ENCODE data around the gene CACNA1D. TPM values are rescaled to one million over a fixed set of nuclear protein-coding genes. Genes with fewer than 3 reads are reported as not detected.

Gene CACNA1D
- total RNA-seq, 3 donors from 2014 or later = 0.96 to 50.3 (median 32.1) TPM

DNA sequence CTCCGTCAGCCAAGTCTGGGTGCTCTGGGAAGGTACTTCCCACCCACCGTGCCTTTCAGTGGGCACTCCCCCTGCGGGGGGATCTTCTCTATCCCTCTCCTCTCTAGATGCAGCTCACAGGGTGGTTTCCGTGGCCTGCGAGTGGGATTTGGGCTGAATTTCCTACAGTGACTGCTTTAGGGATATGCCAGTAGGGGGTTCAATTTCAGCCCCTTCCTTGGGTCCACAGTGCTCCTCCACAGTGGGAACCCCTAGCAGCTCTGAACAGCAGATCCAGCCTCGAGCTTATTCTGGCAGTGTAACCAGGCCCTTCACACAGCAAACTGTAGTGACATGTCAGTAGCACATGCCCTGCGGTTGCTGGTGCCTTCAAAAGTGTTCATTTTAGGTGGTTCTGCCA, 196.1 kb downstream of the CACNA1D start:
- TF ChIP-seq POLR2AphosphoS5 (IDR thresholded peaks at IDR 0.05) = no peak
- TF ChIP-seq, protein P1, sequence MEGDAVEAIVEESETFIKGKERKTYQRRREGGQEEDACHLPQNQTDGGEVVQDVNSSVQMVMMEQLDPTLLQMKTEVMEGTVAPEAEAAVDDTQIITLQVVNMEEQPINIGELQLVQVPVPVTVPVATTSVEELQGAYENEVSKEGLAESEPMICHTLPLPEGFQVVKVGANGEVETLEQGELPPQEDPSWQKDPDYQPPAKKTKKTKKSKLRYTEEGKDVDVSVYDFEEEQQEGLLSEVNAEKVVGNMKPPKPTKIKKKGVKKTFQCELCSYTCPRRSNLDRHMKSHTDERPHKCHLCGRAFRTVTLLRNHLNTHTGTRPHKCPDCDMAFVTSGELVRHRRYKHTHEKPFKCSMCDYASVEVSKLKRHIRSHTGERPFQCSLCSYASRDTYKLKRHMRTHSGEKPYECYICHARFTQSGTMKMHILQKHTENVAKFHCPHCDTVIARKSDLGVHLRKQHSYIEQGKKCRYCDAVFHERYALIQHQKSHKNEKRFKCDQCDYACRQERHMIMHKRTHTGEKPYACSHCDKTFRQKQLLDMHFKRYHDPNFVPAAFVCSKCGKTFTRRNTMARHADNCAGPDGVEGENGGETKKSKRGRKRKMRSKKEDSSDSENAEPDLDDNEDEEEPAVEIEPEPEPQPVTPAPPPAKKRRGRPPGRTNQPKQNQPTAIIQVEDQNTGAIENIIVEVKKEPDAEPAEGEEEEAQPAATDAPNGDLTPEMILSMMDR (IDR thresholded peaks at IDR 0.05) = no peak
- TF ChIP-seq POLR2A (IDR thresholded peaks at IDR 0.05) = no peak
- no peaks in the 10 kb centered on the region for H3K9me3 ChIP-seq
- no peak overlapping the region for H3K27ac ChIP-seq
- no peak for DNase-seq (ENCODE audit: low spot score in 2 of 2)
- no peaks in the 10 kb centered on the region for H3K36me3 ChIP-seq
- H3K4me1 ChIP-seq = no peaks in the 10 kb centered on the region
- no peaks in the 10 kb centered on the region for H3K27me3 ChIP-seq
- intact Hi-C loops (cut with DNase I; ENCODE audit: low total_unique reads) = no loop called here
- H3K4me3 ChIP-seq = no peak overlapping the region

DNA sequence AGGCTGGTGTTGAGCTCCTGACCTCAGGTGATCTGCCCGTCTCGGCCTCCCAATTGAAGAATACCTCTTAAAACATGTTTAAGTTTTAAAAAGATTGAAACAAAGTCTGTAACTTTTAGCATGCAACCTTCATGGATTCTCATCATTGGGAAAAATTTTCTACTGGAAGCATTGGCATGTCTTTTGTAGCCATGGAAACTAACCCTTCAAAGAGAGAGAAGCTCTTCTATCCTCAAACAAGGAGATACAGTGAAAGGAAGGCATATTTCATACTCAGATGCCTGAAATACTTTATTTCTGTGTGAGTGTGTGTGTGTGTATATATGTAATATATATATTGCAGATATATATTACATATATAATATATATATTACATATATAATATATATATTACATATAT, 196.9 kb downstream of the CACNA1D start:
- DNase-seq (ENCODE audit: low spot score in 2 of 2) = no peak
- H3K9me3 ChIP-seq = no peaks in the 10 kb centered on the region
- H3K27ac ChIP-seq = no peak overlapping the region
- no peaks in the 10 kb centered on the region for H3K27me3 ChIP-seq
- no peaks in the 10 kb centered on the region for H3K36me3 ChIP-seq
- no peak overlapping the region for H3K4me3 ChIP-seq
- no peak for TF ChIP-seq POLR2AphosphoS5 (IDR thresholded peaks at IDR 0.05)
- TF ChIP-seq, protein P1 (IDR thresholded peaks at IDR 0.05) = no peak
- no peak for TF ChIP-seq POLR2A (IDR thresholded peaks at IDR 0.05)
- H3K4me1 ChIP-seq = no peaks in the 10 kb centered on the region
- intact Hi-C loops (cut with DNase I; ENCODE audit: low total_unique reads) = no loop called here

DNA sequence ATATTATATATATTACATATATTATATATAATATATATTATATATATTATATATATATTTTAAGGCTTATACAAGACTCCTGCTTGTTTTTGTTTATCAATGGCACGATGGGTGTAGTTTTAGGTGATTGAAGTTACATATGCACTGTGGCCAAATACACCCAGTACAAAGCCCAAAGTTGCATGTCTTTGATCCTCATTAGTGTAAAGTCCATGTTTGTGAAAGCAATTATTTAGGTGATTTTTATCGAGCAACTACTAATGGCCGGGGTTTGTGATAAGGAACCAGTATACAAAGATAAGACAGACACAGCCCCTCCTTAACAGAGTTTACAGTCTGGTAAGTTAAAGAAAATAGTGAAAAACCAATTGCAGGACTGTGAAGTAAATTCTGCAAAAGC, 197.5 kb downstream of the CACNA1D start:
- TF ChIP-seq POLR2AphosphoS5 (IDR thresholded peaks at IDR 0.05) = no peak
- TF ChIP-seq, protein P1 (IDR thresholded peaks at IDR 0.05) = no peak
- TF ChIP-seq POLR2A (IDR thresholded peaks at IDR 0.05) = no peak
- Histone ChIP-seq H3K27ac (no peak overlapping the region), H3K4me1 (no peaks in the 10 kb centered on the region), H3K4me3 (no peak overlapping the region), H3K9me3 (no peaks in the 10 kb centered on the region), H3K27me3 (no peaks in the 10 kb centered on the region), H3K36me3 (no peaks in the 10 kb centered on the region)
- DNase-seq (ENCODE audit: low spot score in 2 of 2) = no peak
- intact Hi-C loops (cut with DNase I; ENCODE audit: low total_unique reads) = no loop called here

DNA sequence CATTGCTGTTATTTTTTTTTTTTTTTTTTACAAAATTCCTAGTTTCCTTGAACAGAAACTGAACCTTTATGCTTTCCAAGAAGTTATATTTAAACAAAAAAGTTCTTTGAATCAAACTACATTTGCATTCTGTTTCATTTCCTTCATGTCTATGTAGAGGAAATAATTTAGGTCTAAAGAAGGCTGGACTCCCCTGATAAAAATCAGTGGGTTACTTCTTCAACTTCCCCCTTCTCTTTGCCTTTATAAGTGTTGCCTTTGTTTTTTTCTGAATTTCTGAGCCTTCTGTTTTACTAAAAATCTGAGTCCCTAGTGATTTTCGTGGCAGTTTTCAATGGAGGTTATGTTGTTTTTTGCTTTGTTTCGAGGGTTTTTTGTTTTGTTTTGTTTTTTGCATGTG, 199.0 kb downstream of the CACNA1D start:
- Histone ChIP-seq H3K27me3 (no peaks in the 10 kb centered on the region), H3K4me1 (no peaks in the 10 kb centered on the region), H3K36me3 (no peaks in the 10 kb centered on the region), H3K9me3 (no peaks in the 10 kb centered on the region), H3K27ac (no peak overlapping the region), H3K4me3 (no peak overlapping the region)
- TF ChIP-seq POLR2A (IDR thresholded peaks at IDR 0.05) = no peak
- no peak for TF ChIP-seq POLR2AphosphoS5 (IDR thresholded peaks at IDR 0.05)
- TF ChIP-seq, protein P1 (IDR thresholded peaks at IDR 0.05) = no peak
- DNase-seq (ENCODE audit: low spot score in 2 of 2) = no peak
- intact Hi-C loops (cut with DNase I; ENCODE audit: low total_unique reads) = no loop called here

DNA sequence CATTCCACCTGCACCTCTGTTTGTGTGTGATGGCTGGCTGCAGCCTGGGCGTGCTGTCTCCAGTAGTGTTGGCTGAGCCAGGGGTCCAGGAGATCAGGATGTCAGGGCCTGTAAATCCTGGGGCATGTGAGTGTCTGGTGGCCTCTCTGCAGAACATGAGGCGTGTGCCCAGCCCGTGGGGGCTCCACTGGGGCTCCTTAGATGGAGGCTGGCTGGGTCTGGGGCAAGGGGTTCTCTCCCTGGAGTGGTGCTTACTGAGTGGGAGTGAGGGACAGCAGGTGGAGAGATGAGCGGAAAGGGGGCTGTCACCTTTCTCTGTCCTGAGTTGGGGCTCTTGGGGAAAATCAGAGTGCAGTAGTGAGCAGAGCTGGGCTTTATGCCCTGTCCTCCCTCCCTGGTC, 199.6 kb downstream of the CACNA1D start:
- H3K4me1 ChIP-seq = no peaks in the 10 kb centered on the region
- no peak overlapping the region for H3K27ac ChIP-seq
- TF ChIP-seq POLR2A (IDR thresholded peaks at IDR 0.05) (no peak), POLR2AphosphoS5 (IDR thresholded peaks at IDR 0.05) (no peak)
- TF ChIP-seq, protein P1 (IDR thresholded peaks at IDR 0.05) = no peak
- H3K36me3 ChIP-seq = no peaks in the 10 kb centered on the region
- no peak for DNase-seq (ENCODE audit: low spot score in 2 of 2)
- intact Hi-C loops (cut with DNase I; ENCODE audit: low total_unique reads) = no loop called here
- H3K9me3 ChIP-seq = no peaks in the 10 kb centered on the region
- H3K4me3 ChIP-seq = no peak overlapping the region
- H3K27me3 ChIP-seq = no peaks in the 10 kb centered on the region
